Left lung (tissue), 10 donors: Measurements from ENCODE around the gene MPPED1. TPM values are rescaled to one million over a fixed set of nuclear protein-coding genes. Genes with fewer than 3 reads are reported as not detected.

Source experiments
- ATAC-seq: fragments of 200-7000 bp; cut with Tn5 transposase; one replicate; pipeline ENCODE4 v1.9.1; 2020; ENCODE audit warnings: moderate library complexity
- DNase-seq, 4 donors: peaks; one replicate each; pipeline ENCODE4 v3.0.0-alpha.2; 2013 to 2020
- H3K27ac ChIP-seq, 2 donors: fragments of 200-600 bp; sonication (generic) in 1 of 2; one replicate each; pipeline versions ENCODE4 v1.5.0 to v1.8.0; 2020 to 2021
- H3K27me3 ChIP-seq, 2 donors: fragments of 200-600 bp; sonication (generic) in 1 of 2; one replicate each; pipeline versions ENCODE4 v1.5.0 to v1.8.0; 2020 to 2021
- H3K36me3 ChIP-seq, 2 donors: fragments of 200-600 bp; sonication (generic) in 1 of 2; one replicate each; pipeline versions ENCODE4 v1.5.0 to v1.8.0; 2020 to 2021
- H3K4me1 ChIP-seq, 2 donors: fragments of 200-600 bp; one replicate each; pipeline ENCODE4 v1.8.0; 2021
- H3K4me3 ChIP-seq, 2 donors: fragments of 200-600 bp; sonication (generic) in 1 of 2; one replicate each; pipeline versions ENCODE4 v1.5.0 to v1.8.0; 2020 to 2021; ENCODE audit warnings: mild to moderate bottlenecking in 1 of 2
- H3K9me3 ChIP-seq, 2 donors: fragments of 200-600 bp; sonication (generic) in 1 of 2; one replicate each; pipeline versions ENCODE4 v1.5.0 to v1.8.0; 2020 to 2021
- CTCF ChIP-seq, 2 donors: fragments of 200-600 bp; sonication (generic) in 1 of 2; IDR thresholded peaks; one replicate each; pipeline versions ENCODE4 v1.5.0 to v1.8.0; 2021; ENCODE audit warnings: antibody characterized with exemption in 2 of 2
- intact Hi-C, 2 donors: fragments of 100-400 bp; cut with DNase I; formaldehyde crosslinking; loops; one replicate each; pipeline versions ENCODE4 v1.11.2 to v1.14.2; 2022
- polyA plus RNA-seq, 6 donors: library from polyadenylated mRNA; unstranded; fragments of 120-200 nt; gene quantifications; one replicate each; pipeline ENCODE4 v1.2.1, GENCODE V29; 2013; ENCODE audit not compliant: insufficient read length in 6 of 6
- total RNA-seq, 2 donors: library from RNA; stranded (reverse); fragmentation: NEBNext Ultra II Directional; extraction: Animal tissue kit (Norgen Biotek cat#: 25700); gene quantifications; one replicate each; pipeline ENCODE4 v1.2.1, GENCODE V29; 2021
- donor health status: DM: no; HTN: yes; CAD: no.
- donor health status: DM: no; HTN: no; CAD: no.

Gene MPPED1
- total and polyA plus RNA-seq, 8 donors, result 0.37 to 0.67 (median 0.52) TPM; not detected in 2

DNA sequence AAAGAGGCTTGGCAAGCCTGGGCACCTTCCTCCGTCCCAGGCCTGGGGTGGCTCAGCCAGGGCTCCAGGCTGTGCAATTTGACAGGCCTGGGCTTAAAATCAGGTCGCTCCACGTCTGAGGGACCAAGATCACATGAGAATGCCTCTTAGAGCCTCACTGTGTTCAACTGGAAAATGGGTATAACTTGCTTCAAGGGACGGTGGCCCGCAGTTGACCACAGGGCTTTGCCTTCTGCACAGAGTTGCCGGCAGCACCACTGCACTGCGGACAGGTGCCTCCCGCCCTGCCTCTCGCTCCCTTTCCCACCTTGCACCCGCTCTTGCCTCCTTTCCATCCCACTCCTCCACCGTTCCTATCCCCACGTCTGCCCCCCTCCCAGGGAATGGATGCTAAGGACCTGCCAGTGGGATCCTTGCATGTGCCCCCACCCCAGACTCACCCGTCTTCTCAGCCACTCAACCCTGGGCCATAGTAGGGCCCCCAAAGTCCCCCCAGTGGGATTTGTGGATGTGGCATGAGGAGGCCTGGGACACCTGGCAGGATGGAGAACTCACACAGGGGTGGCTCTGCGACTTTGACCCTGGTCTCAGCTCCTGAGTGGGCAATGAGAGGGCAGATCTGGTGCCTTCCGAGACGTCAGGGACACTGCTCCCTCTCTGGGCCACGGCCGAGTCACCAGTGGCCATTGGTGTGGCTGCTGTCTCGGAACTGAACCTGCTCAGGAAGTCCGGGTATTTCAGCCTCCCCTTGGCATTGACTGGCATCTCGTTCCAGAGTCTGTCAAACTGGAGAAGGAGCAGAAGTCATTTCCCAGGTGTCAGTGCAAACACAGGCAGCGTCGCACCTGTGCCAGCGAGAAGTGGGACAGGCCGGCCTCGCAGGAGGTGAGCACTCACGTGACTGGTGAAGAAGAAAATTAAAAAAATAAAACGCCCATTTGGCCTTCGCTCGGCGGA lies 128.0 kb downstream of the MPPED1 start:
- ATAC-seq (no peak), DNase-seq (no peak)
- TF ChIP-seq CTCF (IDR thresholded peaks at IDR 0.05), result no peak
- H3K4me1 ChIP-seq, result no peaks in the 10 kb centered on the region
- H3K27ac ChIP-seq, result no peak overlapping the region
- no peaks in the 10 kb centered on the region for H3K9me3 ChIP-seq
- H3K4me3 ChIP-seq, result no peak overlapping the region
- peaks cover 0 to 4% of the 10 kb centered on the region in 2 donors for H3K36me3 ChIP-seq
- intact Hi-C loops, result no loop called here
- peaks cover 0 to 3% of the 10 kb centered on the region in 2 donors for H3K27me3 ChIP-seq

DNA sequence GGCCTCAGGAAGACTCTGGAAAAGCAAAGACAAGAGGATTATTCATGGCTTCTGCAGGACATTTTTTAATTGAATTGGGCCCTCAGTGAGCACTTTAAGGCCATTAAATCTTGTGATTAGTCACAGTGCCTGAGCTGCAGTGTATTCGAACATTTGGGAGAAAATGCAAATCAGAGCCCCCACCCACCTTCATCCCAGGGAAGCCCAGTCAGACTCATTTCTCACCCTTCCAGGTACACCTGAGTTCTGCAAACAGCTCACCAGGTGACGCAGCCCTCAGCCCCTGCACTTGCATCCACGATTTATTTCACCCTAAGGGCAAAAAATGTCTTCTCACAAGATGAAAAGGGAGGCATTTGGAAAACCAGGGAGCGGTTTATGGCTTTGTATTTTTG lies 128.7 kb downstream of the MPPED1 start:
- H3K4me1 ChIP-seq, result no peaks in the 10 kb centered on the region
- peaks cover 0 to 3% of the 10 kb centered on the region in 2 donors for H3K27me3 ChIP-seq
- peaks cover 0 to 4% of the 10 kb centered on the region in 2 donors for H3K36me3 ChIP-seq
- TF ChIP-seq CTCF (IDR thresholded peaks at IDR 0.05), result no peak
- H3K27ac ChIP-seq, result no peak overlapping the region
- no peak overlapping the region for H3K4me3 ChIP-seq
- H3K9me3 ChIP-seq, result no peaks in the 10 kb centered on the region
- DNase-seq (no peak), ATAC-seq (no peak)
- intact Hi-C loops, result no loop called here

DNA sequence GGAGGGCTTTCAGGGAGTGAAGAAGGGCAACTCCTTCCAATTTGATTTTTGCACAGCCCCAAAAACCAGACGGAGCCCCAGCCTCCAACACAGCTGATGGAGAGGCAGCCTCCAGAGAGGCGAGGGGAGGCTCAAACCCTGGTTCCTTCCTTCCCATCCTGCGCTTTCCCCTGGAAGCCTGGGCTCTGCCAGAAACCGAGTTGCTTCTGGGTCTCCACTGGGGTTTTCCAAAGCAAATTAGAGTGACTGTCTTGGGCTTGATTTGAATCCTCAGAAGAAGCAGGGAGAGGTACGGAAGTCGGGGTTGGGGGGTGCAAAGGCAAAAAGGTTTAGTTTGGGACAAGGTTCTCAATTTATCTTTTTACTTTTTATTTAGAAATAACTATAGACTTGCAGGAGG lies 129.2 kb downstream of the MPPED1 start:
- Histone ChIP-seq H3K4me1 (no peaks in the 10 kb centered on the region), H3K36me3 (peaks cover 0 to 4% of the 10 kb centered on the region in 2 donors), H3K9me3 (no peaks in the 10 kb centered on the region), H3K27ac (no peak overlapping the region), H3K4me3 (no peak overlapping the region), H3K27me3 (peaks cover 0 to 3% of the 10 kb centered on the region in 2 donors)
- intact Hi-C loops, result no loop called here
- DNase-seq (no peak), ATAC-seq (no peak)
- no peak for TF ChIP-seq CTCF (IDR thresholded peaks at IDR 0.05)

DNA sequence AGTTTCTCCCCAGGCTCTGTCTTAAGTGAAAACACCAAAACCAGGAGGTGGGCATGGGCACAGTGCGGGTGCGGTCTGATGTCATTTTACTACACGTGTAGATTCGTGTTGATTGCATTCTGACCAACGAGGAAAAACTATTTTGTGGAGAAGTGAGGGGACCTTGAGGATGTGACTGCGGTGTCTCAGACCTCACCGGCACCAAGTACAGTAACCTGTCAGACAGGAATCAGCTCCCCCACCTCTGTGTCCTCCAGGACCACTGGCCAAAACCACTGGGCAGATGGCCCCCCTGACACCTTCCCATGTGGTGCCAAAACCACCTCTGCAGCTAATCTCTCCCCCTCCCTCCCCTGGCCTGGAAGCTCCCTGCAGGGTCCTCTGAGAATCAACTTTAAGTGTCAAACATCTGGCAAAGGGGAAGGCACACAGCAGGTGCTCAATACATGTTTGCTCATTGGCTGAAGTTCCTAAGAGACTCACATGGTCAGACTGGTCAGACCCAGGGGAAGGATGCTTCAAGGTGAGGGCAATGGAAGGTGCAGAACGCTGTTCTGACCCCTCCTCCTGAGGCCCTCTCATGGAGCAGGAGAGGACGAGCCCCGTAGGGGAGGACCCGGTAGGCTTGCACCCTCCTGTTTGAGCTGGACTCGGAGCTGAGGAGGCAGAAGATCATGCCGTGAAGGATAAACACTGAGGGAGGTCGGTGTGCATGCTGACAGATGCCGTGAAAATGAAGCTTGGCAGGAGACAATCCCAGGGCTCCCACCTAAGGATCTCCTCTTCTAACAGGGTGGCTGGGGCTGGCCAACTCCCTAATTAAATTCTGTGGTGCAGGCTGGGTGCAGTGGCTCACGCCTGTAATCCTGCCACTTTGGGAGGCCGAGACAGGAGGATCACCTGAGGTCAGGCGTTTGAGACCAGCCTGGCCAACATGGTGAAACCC lies 129.9 kb downstream of the MPPED1 start:
- H3K9me3 ChIP-seq, result no peaks in the 10 kb centered on the region
- intact Hi-C loops, result no loop called here
- peaks cover 0 to 4% of the 10 kb centered on the region in 2 donors for H3K36me3 ChIP-seq
- H3K4me1 ChIP-seq, result no peaks in the 10 kb centered on the region
- H3K27me3 ChIP-seq, result peaks cover 0 to 3% of the 10 kb centered on the region in 2 donors
- ATAC-seq (no peak), DNase-seq (no peak)
- no peak overlapping the region for H3K27ac ChIP-seq
- no peak overlapping the region for H3K4me3 ChIP-seq
- no peak for TF ChIP-seq CTCF (IDR thresholded peaks at IDR 0.05)
